HG03196 (cell line): ENCODE data around the gene DUS2.
"Not testable (repeated sequence)": the region's sequence is repeated elsewhere in the genome, so short reads cannot be mapped to it uniquely, and the experiment has no call there.

Source experiments
- ATAC-seq: cut with Tn5 transposase; IDR thresholded peaks from one replicate; pipeline ENCODE4 v1.9.1; 2021; ENCODE audit not compliant: unreplicated experiment

The DUS2 gene

DNA sequence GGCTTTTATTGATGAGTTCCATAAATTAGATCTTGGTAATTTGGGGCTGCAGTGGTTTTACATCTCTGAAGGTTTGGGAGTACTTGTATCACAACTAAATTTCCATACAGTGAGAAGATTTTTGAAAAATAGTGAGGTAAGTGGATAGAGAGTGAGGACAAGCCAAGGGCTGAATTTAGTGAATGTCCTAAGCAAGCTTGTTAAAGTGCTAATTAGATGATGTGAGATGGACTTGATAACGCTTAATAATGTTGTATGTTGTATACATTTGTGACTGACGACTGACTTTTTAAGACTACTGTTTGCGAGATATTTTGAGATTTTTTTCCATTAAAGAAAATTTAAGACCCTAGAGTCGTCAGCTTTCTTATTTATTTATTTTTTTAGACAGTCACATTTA is 66.0 kb downstream of the DUS2 start:
- no peak for ATAC-seq

DNA sequence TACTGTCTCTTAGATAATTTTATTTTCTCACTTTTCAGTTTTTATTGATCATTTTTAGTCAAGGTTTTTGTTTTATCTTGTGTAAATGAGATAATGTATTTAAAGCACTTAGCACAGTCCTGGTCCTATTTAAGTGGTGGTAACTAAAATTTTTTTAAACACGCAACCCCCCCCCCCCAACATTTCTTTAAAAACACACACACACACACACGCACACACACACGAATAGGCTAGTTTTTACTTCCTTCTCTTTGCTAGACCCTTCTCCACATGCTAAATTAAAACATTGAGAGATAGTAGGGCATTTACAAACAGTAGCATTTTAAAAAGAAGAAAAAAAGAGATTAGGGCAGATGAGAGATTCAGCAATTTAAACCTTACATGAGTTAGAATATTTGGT is 67.0 kb downstream of the DUS2 start:
- no peak for ATAC-seq

DNA sequence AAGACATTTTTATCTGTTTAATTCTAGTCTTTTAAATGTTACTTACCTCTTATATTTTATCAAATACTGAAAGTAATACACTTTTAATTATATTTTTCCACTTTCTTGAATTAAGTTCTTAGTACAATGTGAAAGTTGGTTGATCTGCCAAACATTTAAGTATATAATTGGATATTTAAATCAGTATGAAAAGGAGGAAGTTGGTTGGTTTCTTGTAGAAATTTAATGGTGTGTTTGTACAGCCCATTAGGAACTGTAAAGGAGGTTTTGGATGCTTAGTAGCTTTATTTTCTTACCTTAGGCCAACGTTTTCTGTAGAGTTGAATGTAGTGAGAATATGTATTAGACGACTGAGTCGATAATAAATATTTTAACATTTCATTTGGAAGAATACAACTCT is 67.4 kb downstream of the DUS2 start:
- no peak for ATAC-seq

DNA sequence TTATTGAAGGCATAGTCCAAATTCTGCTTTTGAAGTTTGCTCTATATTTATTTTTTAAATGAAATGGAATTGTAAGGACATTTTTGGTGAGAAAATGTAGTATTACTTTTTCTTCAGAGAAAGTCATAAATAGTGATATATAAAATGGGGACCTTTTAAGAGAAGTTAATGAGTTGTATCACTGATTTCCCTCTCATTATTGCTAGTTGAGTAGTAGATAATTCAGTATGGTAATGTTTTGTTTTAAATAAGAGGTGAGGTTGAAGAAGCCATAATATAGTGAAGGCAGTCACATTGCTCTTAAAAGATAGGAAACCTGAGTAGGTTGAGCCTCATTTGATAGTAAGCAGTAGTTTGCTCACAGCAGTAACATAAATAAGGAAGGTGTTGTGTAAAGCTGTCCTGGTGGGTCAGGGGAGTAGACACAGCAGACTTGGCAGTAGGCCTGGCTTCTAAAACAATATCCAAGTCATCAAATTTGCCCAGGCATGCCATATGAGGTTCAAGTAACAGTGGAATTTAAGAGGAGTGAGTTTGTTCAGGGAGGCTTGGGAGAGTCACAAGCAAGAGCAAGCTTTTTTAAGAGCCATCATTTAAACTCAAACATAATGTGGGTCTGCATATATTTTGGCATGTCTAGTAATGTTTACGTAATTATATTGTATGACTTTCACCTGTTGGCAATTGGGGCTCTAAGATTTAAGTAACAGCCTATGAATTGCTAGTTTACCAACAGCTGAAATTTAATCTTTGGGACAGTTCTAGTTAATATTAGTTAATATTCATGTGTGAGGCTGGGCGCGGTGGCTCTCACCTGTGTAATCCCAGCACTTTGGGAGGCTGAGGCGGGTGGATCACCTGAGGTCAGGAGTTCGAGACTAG is 68.5 kb downstream of the DUS2 start:
- no peak for ATAC-seq

DNA sequence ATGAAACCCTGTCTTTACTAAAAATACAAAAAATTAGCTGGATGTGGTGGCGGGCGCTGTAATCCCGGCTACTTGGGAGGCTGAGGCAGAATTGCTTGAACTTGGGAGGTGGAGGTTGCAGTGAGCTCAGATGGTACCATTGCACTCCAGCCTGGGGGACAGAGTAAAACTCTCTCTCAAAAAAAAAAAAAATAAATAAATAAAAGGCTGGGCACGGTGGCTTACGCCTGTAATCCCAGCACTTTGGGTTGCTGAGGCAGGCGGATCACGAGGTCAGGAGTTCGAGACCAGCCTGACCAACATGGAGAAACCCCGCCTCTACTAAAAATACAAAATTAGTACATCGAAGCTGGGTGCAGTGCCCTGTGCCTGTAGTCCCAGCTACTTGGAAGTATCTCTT is 69.2 kb downstream of the DUS2 start:
- not testable (repeated sequence) for ATAC-seq

DNA sequence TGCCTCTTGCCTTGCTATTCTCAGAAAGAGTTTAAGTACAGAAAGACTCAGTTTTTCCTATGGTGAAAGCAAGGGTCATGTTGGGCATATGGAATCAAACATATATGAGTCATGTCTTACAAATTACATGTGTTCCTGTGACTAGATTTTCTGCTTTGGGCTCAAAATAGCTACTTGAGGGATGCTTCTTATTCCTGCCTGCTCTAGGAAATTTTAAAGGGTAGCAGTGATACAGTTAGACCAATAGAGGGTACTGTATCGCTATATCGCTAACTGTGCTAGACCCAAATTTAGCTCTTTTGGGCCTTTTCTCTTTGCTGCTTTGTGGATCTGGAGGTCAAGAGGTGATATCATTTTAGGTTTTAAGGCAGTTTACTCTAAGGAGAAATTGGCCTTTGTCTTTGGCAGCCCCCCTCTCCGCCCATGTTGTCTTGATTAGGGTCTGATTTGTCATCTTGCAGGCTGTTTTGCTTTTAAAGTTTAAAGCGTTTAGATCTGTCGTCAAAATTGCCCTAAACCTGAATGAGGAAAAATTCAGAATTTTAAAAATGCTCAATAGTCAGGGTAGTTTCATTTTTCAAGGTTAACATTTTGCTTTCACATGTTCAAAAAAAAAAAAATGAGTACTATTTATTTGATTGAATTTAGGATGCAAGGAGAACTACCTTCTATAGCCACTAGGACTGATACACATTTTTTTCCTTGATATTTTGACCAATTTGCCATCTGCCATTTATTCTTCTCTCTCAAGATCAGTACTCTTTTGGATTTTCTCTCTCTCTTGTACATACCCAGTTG is 70.9 kb downstream of the DUS2 start:
- ATAC-seq, result no peak

DNA sequence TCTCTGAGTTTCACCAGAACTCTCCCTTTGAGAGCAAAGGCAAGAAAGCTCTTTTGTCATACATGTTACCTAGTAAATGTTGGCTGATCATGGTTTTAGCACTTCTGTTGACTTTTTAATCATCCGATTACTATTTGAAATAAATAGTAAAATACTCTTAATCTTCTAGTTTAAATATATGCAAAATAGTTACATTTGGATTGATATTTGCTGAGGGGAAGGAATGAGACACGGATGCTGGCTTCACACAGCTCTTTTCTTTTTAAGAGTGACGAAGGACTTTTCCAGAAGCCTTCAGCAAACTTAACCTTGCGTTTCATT is 71.5 kb downstream of the DUS2 start:
- ATAC-seq, result no peak

DNA sequence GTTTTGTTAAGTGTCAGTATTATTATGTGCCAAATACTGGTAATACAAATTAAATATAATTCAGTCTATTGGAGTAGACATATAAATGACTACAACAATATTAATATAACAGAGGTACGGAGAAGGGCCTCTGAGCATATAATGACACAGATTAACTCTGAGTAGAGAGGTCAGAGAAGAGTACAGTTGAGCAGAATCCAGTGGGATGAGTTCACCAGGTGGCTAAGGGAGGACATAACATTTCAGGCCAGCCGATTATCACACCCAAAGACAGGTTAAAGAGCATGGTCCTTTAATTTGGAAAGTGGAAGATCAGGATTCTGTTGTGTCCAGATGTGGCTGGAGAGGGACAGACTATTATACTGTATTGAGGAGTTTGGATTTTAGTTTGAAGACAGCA is 73.4 kb downstream of the DUS2 start:
- ATAC-seq, result no peak

DNA sequence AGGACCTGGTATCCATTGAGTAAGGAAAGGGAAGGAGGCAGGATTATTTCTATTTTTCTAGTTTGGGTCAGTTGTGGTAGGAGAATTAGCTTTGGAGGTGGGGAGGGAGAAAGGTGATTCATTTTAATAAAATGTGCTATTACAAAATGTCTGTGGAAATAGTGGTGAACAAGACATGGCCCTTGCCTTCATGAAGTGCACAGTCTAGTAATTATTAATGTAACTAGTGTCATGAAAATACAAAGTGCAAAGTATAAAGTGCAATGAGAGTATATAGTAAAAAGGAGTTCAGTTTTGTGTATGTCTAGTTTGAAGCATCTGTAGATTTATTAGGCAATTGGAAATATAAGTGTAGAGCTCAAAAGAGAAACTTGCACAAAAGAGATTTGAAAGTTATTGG is 74.0 kb downstream of the DUS2 start:
- ATAC-seq, result no peak

DNA sequence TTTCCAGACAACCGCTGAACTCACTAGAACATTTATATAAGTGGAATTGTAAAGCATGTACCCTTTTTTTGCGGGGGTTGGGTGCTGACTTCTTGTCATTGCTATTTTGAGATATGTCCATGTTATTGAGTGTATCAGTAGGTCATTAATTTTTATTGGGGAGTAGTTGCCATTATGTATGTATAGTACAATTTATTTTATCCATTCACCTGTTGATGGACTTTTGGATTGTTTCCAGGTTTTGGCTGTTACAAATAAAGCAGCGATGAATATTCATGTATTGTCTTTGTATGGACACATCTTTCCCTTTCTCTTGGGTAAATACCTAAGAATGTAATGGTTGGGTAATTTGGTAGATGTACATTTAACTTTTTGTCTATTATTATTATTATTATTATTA is 74.8 kb downstream of the DUS2 start:
- no peak for ATAC-seq

DNA sequence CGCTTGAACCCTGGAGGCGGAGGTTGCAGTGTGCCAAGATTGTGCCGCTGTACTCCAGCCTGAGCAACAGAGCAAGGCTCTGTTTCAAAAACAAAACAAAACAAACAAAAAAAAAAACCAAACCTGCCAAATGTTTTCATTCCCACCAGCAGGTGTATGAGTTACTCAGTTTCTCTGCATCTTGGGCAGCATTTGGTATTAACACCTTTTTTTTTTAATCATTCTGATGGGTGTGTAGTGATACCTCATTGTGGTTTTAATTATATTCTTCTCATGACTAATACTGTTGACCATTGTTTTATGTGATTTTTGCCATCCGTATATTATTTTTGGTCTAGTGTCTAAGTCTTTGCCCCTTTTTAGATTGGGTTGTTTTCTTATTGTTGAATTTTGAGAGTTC is 77.4 kb downstream of the DUS2 start:
- ATAC-seq, result no peak

DNA sequence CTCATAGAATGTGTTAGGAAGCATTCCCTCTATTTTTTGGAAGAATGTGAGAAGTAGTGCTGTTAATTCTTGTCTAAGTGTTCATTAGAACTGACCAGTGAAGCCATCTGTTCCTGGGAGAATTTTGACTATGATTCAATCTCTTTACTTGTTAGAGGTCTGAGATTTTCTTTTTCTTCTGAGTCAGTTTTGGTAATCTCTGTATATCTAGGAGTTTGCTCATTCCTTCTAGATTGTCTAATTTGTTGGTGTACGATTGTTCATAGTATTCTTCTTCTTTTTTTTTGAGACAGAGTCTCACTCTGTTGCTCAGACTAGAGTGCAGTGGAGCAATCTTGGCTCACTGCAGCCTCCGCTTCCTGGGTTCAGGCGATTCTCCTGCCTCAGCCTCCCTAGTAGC is 82.5 kb downstream of the DUS2 start:
- no peak for ATAC-seq

DNA sequence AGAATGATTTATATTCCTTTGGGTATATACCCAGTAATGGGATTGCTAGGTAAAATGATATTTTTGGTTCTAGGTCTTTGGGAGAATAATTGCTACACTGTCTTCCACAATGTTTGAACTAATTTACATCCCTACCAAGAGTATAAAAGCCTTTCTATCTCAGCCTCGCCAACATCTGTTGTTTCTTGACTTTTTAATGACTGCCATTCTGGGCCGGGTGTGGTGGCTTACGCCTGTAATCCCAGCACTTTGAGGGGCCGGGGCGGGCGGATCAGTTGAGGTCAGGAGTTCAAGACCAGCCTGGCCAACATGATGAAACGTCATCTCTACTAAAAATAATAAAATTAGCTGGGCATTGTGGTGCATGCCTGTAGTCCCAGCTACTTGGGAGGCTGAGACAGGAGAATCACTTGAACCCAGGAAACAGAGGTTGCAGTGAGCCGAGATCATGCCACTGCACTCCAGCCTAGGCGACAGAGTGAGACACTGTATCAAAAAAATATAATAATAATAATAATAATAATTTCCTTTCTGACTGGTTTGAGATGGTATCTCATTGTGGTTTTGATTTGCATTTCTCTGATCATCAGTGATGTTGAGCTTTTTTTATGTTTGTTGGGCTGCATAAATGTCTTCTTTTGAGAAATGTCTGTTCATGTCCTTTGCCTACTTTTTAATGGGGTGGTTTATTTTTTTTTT is 84.3 kb downstream of the DUS2 start:
- ATAC-seq, result not testable (repeated sequence)

DNA sequence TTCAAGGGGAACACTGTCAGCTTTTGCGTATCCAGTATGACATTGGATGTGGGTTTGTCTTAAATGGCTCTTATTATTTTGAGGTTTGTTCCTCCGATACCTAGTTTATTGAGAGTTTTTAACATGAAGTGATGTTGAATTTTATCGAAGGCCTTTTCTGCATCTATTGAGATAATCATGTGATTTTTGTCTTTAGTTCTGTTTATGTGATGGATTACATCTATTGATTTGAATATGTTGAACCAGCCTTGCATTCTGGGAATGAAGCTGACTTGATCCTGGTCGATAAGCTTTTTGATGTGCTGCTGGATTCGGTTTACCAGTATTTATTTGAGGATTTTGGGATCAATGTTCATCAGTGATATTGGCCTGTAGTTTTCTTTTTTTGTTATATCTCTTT is 86.1 kb downstream of the DUS2 start:
- ATAC-seq, result not testable (repeated sequence)

DNA sequence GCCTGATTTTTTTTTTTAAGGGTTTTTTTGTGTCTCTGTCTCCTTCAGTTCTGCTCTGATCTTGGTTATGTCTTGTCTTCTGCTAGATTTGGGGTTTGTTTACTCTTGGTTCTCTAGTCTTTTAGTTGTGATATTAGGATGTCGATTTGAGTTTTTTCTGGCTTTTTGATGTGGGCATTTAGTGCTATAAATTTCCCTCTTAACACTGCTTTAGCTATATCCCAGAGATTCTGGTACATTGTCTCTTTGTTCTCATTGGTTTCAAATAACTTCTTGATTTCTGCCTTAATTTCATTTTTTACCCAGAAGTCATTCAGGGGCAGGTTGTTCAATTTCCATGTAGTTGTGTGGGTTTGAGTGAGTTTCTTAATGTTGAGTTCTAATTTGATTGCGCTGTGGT is 87.5 kb downstream of the DUS2 start:
- ATAC-seq, result not testable (repeated sequence)

DNA sequence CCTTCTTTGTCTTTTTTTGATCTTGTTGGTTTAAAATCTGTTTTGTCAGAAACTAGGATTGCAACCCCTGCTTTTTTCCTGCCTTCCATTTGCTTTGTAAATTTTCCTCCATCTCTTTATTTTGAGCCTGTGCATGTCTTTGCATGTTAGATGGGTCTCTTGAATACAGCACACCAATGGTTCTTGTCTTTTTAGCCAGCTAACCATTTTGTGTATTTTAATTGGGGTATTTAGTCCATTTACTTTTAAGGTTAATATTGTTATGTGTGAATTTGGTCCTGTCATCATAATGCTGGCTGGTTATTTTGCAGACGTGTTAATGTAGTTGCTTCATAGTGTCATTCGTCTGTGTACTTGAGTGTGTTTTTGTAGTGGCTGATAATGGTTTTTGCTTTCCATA is 88.3 kb downstream of the DUS2 start:
- no peak for ATAC-seq

DNA sequence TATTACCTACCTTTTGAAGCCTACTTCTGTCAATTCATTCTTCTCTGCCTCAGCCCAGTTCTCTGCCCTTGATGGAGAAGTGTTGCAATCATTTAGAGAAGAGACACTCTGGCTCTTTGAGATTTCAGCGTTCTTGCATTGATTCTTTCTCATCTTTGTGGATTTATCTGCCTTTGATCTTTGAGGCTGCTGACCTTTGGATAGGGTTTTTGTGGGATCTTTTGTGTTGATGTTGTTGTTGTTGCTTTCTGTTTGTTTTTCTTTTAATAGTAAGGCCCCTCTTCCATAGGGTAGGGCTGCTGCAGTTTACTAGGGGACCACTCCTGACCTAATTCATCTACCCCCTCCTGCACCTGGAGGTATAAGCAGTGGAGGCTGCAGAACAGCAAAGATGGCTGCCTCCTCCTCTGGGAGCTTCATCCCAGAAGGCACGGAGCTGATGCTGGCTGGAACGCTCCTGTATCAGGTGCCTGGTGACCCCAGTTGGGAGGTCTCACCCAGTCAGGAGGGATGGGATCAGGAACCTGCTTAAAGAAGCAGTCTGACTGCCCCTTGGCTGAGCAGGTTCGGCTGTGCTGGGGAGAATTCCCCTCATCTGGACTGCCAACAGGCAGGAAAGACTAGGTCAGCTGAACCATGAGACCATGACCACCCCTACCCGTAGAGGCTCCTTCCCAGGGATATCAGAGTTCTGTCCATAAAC is 90.1 kb downstream of the DUS2 start:
- no peak for ATAC-seq

DNA sequence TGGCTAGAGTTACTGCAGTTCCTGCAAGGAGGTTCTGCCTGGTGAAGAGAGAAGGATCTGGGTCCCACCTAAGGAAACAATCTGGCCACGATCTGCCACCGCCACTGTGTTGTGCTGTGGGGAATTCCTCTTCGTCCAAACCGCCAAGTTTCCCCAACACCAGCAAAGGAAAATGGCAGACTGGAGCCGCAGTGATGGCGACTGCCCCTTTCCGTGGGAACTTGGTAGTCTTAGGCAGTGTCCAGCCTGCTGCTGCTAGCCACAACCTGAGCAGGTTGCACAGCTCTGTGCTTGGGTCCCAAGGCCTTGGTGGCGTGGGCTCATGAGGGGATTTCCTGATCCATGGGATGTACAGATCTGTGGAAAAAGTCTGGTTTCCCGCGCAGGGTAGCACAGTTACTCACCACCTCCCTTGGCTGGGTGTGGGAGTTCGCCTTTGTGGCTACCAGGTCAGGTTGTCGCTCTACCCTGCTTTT is 90.7 kb downstream of the DUS2 start:
- no peak for ATAC-seq

DNA sequence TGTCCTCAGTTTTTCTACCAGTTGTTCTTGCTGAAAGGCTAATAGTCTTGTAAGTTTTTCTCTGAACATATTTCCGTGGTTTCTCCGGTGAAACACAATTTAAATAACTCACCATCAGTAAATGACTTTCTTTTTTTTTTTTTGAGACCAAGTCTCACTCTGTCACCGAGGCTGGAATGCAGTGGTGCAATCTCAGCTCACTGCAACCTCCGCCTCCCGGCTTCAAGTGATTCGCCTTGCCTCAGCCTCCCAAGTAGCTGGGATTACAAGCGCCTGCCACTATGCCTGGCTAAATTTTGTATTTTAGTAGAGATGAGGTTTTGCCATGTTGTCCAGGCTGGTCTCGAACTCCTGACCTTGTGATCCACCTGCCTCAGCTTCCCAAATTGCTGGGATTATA is 91.9 kb downstream of the DUS2 start:
- not testable (repeated sequence) for ATAC-seq

DNA sequence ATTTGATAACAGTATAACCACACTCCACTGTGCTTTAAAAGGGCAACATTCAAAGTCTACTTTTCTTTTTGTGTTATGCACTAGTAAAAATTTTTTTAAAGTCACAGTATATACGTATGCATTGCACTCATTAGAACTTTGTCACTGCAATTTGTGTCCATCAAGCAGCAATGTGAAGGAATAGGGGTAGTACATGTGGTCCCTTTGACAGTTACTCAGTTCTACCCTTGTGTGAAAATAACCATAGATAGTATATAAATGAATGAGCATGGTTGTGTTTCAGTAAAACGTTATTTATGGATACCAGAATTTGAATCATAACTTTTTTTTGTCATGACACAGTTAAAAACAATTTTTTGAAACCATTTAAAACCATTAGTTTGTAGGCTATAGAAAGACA is 92.8 kb downstream of the DUS2 start:
- no peak for ATAC-seq

DNA sequence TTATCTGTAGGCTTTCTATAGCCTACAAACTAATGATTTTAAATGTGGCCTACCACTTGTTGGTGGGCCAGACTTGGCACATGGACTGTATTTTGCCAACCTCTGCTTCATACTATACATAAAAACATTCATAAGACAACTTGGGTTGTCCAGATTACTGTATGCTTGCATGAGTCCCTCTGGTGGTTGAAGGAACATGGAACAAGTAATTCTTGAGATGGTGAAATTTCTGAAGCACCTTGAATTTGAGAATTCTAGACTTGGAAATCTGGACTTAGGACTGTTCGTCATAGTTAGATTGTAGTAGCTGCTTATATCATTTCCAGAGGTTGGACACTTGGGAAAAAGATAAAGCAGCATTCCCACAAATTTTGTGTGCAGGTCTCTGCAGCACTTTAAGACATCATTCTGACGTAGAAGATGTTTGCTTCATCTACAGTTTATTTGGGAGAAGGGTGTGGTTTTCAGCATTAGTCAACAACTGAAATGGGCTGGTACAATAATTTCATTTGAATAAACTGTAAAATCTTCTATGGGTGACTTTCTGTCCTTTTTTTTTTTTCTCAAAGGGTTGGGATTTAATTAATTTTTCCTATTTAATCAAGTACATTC is 93.3 kb downstream of the DUS2 start:
- no peak for ATAC-seq
